LHCN-M2 (cell line): ENCODE results near the gene LYPD6. TPM values are rescaled to one million over a fixed set of nuclear protein-coding genes. Genes with fewer than 3 reads are reported as not detected.
"Not testable (repeated sequence)": the region's sequence is repeated elsewhere in the genome, so short reads cannot be mapped to it uniquely, and the experiment has no call there.

Source experiments
- DNase-seq: peaks from one replicate; pipeline ENCODE4 v3.0.0-alpha.2; 2012; ENCODE audit warnings: low read depth
- polyA plus RNA-seq: library from polyadenylated mRNA; unstranded; fragments of >200 nt; gene quantifications from one replicate; pipeline ENCODE4 v1.2.1, GENCODE V29; 2012; ENCODE audit warnings: missing spikeins
- total RNA-seq: library from RNA; depleted of rRNA; stranded (reverse); fragments of >200 nt; gene quantifications from 2 replicates; pipeline ENCODE4 v1.2.3, GENCODE V29; 2014; rRNA removed

LYPD6 gene
- total RNA-seq, result 14.0 and 16.6 TPM in 2 replicates
- polyA plus RNA-seq, result 12.0 TPM

- DNase-seq, result peak; percentile 76
Measured at GRCh38 chr2:149330127-149331022, at the start of gene LYPD6. TSS of gene LYPD6 (plus strand) at chr2:149330587. CDS start at chr2:149437709, 107,122 bp downstream.

GRCh38 chr2:149281441-149281840 lies 48.9 kb upstream of the LYPD6 start:
- no peak for DNase-seq

- peak; percentile 15 for DNase-seq
Measured at GRCh38 chr2:149290662-149291061, 39.7 kb upstream of the LYPD6 start.

GRCh38 chr2:149291881-149292280 lies 38.5 kb upstream of the LYPD6 start:
- no peak for DNase-seq

- no peak for DNase-seq
Measured at GRCh38 chr2:149296031-149296430, 34.4 kb upstream of the LYPD6 start.

GRCh38 chr2:149307014-149307413 lies 23.4 kb upstream of the LYPD6 start:
- DNase-seq, result no peak

- no peak for DNase-seq
Measured at GRCh38 chr2:149310349-149310748, 20.0 kb upstream of the LYPD6 start.

GRCh38 chr2:149312039-149312438 lies 18.3 kb upstream of the LYPD6 start:
- no peak for DNase-seq

- peak; percentile 49 for DNase-seq
Measured at GRCh38 chr2:149313512-149313972, 16.8 kb upstream of the LYPD6 start.

GRCh38 chr2:149314687-149315086 lies 15.7 kb upstream of the LYPD6 start:
- no peak for DNase-seq

GRCh38 chr2:149315461-149315860 lies 14.9 kb upstream of the LYPD6 start:
- no peak for DNase-seq

- DNase-seq, result not testable (repeated sequence)
Measured at GRCh38 chr2:149318566-149318965, 11.8 kb upstream of the LYPD6 start.

- no peak for DNase-seq
Measured at GRCh38 chr2:149320362-149320761, 10.0 kb upstream of the LYPD6 start.

- peak; percentile 22 for DNase-seq
Measured at GRCh38 chr2:149329068-149329467, 1.3 kb upstream of the LYPD6 start.

- peak; percentile 81 for DNase-seq
Measured at GRCh38 chr2:149329489-149330126, 779 bp upstream of the LYPD6 start.

GRCh38 chr2:149331023-149331400 lies 625 bp downstream of the LYPD6 start:
- DNase-seq, result no peak

- DNase-seq, result no peak
Measured at GRCh38 chr2:149332364-149332763, 2.0 kb downstream of the LYPD6 start.

GRCh38 chr2:149333636-149334035 lies 3.2 kb downstream of the LYPD6 start:
- no peak for DNase-seq

GRCh38 chr2:149334156-149334555 lies 3.8 kb downstream of the LYPD6 start:
- no peak for DNase-seq

GRCh38 chr2:149339324-149339723 lies 8.9 kb downstream of the LYPD6 start:
- no peak for DNase-seq

- DNase-seq, result no peak
Measured at GRCh38 chr2:149342509-149342908, 12.1 kb downstream of the LYPD6 start.

- no peak for DNase-seq
Measured at GRCh38 chr2:149344105-149344504, 13.7 kb downstream of the LYPD6 start.

- DNase-seq, result no peak
Measured at GRCh38 chr2:149346272-149346671, 15.9 kb downstream of the LYPD6 start.
